Upper lobe of left lung (tissue), 6 donors: ENCODE results near the gene VTCN1. TPM values are rescaled to one million over a fixed set of nuclear protein-coding genes. Genes with fewer than 3 reads are reported as not detected.

Source experiments
- ATAC-seq, 2 donors: fragments of 200-7000 bp; cut with Tn5 transposase; one replicate each; pipeline ENCODE4 v1.9.1; 2022; ENCODE audit warnings: mild to moderate bottlenecking in 2 of 2, moderate library complexity in 2 of 2; ENCODE audit not compliant: low FRiP score in 2 of 2
- DNase-seq, 2 donors: peaks; one replicate each; pipeline ENCODE4 v3.0.0-alpha.2; 2019 to 2020
- H3K27ac ChIP-seq, 4 donors: fragments of 200-600 bp; sonication (generic); one replicate each; pipeline ENCODE4 v1.5.1; 2016 to 2019
- H3K27me3 ChIP-seq, 4 donors: fragments of 200-600 bp; sonication (generic); one replicate each; pipeline ENCODE4 v1.5.1; 2017 to 2019
- H3K36me3 ChIP-seq, 4 donors: fragments of 200-600 bp; sonication (generic); one replicate each; pipeline ENCODE4 v1.5.1; 2016 to 2019
- H3K4me1 ChIP-seq, 4 donors: fragments of 200-600 bp; sonication (generic); one replicate each; pipeline ENCODE4 v1.5.1; 2018 to 2019
- H3K4me3 ChIP-seq, 4 donors: fragments of 200-600 bp; sonication (generic); one replicate each; pipeline ENCODE4 v1.5.1; 2017 to 2019; ENCODE audit warnings: mild to moderate bottlenecking in 2 of 4, moderate library complexity in 1 of 4
- H3K9me3 ChIP-seq, 4 donors: fragments of 200-600 bp; sonication (generic); one replicate each; pipeline ENCODE4 v1.5.1; 2018 to 2019
- CTCF ChIP-seq, 6 experiments: fragments of 450-650 bp in 4 of 6; fragments of 200-600 bp in 2 of 6; sonication (generic) in 2 of 6; IDR thresholded peaks; one replicate each; pipeline ENCODE4 v1.5.1; 2016 to 2019; ENCODE audit warnings: antibody characterized with exemption in 6 of 6
- EP300 ChIP-seq, 4 donors: sonication (generic); formaldehyde crosslinking; IDR thresholded peaks; one replicate each; pipeline ENCODE4 v1.5.1; 2017; ENCODE audit warnings: antibody characterized with exemption in 4 of 4, control low read depth in 2 of 4
- POLR2A ChIP-seq, 4 donors: fragments of 450-650 bp; IDR thresholded peaks; one replicate each; pipeline ENCODE4 v1.5.1; 2016 to 2017; ENCODE audit warnings: antibody characterized with exemption in 4 of 4, mild to moderate bottlenecking in 2 of 4
- POLR2AphosphoS5 ChIP-seq, 2 donors: sonication (generic); formaldehyde crosslinking; IDR thresholded peaks; one replicate each; pipeline ENCODE4 v1.5.1; 2017; ENCODE audit warnings: antibody characterized with exemption in 2 of 2
- WGBS, 2 donors: methylation state at CpG; one replicate each; pipeline ENCODE4 v1.1.5; 2017 to 2018; 5-methylcytosine and 5-hydroxymethylcytosine counted together
- total RNA-seq, 6 donors: library from RNA; depleted of rRNA in 4 of 6; stranded (reverse); fragments of >200 nt in 4 of 6; gene quantifications; one replicate each; pipeline versions ENCODE4 v1.1.0 to v1.2.1, GENCODE V29; 2016 to 2021
- donor health status: DM: no; HTN: no; CAD: no; lungs with moderate emphysema.
- donor health status: DM: no; HTN: yes; CAD: no; lungs with severe emphysema.

VTCN1 gene
- total RNA-seq, 6 donors from 2014 or later: 0.44 to 1.7 (median 1.2) TPM; not detected in 3

- no peaks in the 10 kb centered on the region for H3K9me3 ChIP-seq
- DNase-seq: no peak
- WGBS, 2 donors: 93 to 100% methylated on average over 1 of the region's 1 CpG
- H3K4me3 ChIP-seq: no peak overlapping the region
- TF ChIP-seq POLR2AphosphoS5 (IDR thresholded peaks at IDR 0.05) (no peak), CTCF (IDR thresholded peaks at IDR 0.05) (no peak), POLR2A (IDR thresholded peaks at IDR 0.05) (no peak), EP300 (IDR thresholded peaks at IDR 0.05) (no peak)
- H3K27ac ChIP-seq: no peak overlapping the region
- no peaks in the 10 kb centered on the region for H3K4me1 ChIP-seq
- H3K27me3 ChIP-seq: no peaks in the 10 kb centered on the region
- H3K36me3 ChIP-seq: no peaks in the 10 kb centered on the region
- no peak for ATAC-seq
These were observed 72.2 kb downstream of the VTCN1 start for GRCh38 chr1:117138561-117138960.

GRCh38 chr1:117138106-117138505, 72.6 kb downstream of the VTCN1 start:
- H3K27me3 ChIP-seq: no peaks in the 10 kb centered on the region
- no peak overlapping the region for H3K27ac ChIP-seq
- TF ChIP-seq POLR2A (IDR thresholded peaks at IDR 0.05): no peak
- TF ChIP-seq POLR2AphosphoS5 (IDR thresholded peaks at IDR 0.05): no peak
- TF ChIP-seq CTCF (IDR thresholded peaks at IDR 0.05): no peak
- no peak for TF ChIP-seq EP300 (IDR thresholded peaks at IDR 0.05)
- no peaks in the 10 kb centered on the region for H3K9me3 ChIP-seq
- 84 to 93% methylated on average over 3 of the region's 3 CpGs for WGBS, 2 donors
- H3K4me3 ChIP-seq: no peak overlapping the region
- H3K36me3 ChIP-seq: no peaks in the 10 kb centered on the region
- H3K4me1 ChIP-seq: no peaks in the 10 kb centered on the region
- DNase-seq (no peak), ATAC-seq (no peak)

- Histone ChIP-seq H3K36me3 (no peaks in the 10 kb centered on the region), H3K4me1 (no peaks in the 10 kb centered on the region), H3K27ac (no peak overlapping the region), H3K27me3 (no peaks in the 10 kb centered on the region), H3K4me3 (no peak overlapping the region), H3K9me3 (no peaks in the 10 kb centered on the region)
- TF ChIP-seq EP300 (IDR thresholded peaks at IDR 0.05) (no peak), POLR2A (IDR thresholded peaks at IDR 0.05) (no peak), CTCF (IDR thresholded peaks at IDR 0.05) (no peak), POLR2AphosphoS5 (IDR thresholded peaks at IDR 0.05) (no peak)
- ATAC-seq (no peak), DNase-seq (no peak)
- 67 to 75% methylated on average over 3 of the region's 3 CpGs for WGBS, 2 donors
These were observed 73.4 kb downstream of the VTCN1 start for GRCh38 chr1:117137281-117137855.

- Histone ChIP-seq H3K27me3 (no peaks in the 10 kb centered on the region), H3K9me3 (no peaks in the 10 kb centered on the region), H3K36me3 (no peaks in the 10 kb centered on the region), H3K4me1 (no peaks in the 10 kb centered on the region), H3K27ac (no peak overlapping the region), H3K4me3 (no peak overlapping the region)
- ATAC-seq (no peak), DNase-seq (no peak)
- WGBS, 2 donors: 72 to 77% methylated on average over 2 of the region's 2 CpGs
- TF ChIP-seq POLR2AphosphoS5 (IDR thresholded peaks at IDR 0.05) (no peak), POLR2A (IDR thresholded peaks at IDR 0.05) (no peak), EP300 (IDR thresholded peaks at IDR 0.05) (no peak), CTCF (IDR thresholded peaks at IDR 0.05) (no peak)
These were observed 74.0 kb downstream of the VTCN1 start for GRCh38 chr1:117136749-117137148.

GRCh38 chr1:117135329-117135728, 75.4 kb downstream of the VTCN1 start:
- no peak for ATAC-seq
- TF ChIP-seq EP300 (IDR thresholded peaks at IDR 0.05) (no peak), POLR2A (IDR thresholded peaks at IDR 0.05) (no peak)
- no peaks in the 10 kb centered on the region for H3K36me3 ChIP-seq
- H3K4me1 ChIP-seq: no peaks in the 10 kb centered on the region
- H3K9me3 ChIP-seq: no peaks in the 10 kb centered on the region
- WGBS, 2 donors: 84 to 87% methylated on average over 2 of the region's 2 CpGs
- H3K27ac ChIP-seq: no peak overlapping the region
- DNase-seq: no peak
- H3K27me3 ChIP-seq: no peaks in the 10 kb centered on the region
- H3K4me3 ChIP-seq: no peak overlapping the region
